ENCODE results near the gene HS1BP3.

- TF ChIP-seq, protein P1, sequence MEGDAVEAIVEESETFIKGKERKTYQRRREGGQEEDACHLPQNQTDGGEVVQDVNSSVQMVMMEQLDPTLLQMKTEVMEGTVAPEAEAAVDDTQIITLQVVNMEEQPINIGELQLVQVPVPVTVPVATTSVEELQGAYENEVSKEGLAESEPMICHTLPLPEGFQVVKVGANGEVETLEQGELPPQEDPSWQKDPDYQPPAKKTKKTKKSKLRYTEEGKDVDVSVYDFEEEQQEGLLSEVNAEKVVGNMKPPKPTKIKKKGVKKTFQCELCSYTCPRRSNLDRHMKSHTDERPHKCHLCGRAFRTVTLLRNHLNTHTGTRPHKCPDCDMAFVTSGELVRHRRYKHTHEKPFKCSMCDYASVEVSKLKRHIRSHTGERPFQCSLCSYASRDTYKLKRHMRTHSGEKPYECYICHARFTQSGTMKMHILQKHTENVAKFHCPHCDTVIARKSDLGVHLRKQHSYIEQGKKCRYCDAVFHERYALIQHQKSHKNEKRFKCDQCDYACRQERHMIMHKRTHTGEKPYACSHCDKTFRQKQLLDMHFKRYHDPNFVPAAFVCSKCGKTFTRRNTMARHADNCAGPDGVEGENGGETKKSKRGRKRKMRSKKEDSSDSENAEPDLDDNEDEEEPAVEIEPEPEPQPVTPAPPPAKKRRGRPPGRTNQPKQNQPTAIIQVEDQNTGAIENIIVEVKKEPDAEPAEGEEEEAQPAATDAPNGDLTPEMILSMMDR (IDR thresholded peaks at IDR 0.05; ENCODE audit: low read depth, low read length, poor library complexity, severe bottlenecking): peak; percentile 63
- no peak for TF ChIP-seq EZH2phosphoT487 (IDR thresholded peaks at IDR 0.05; ENCODE audit: borderline replicate concordance, low read length)
These were observed at the start of gene HS1BP3 for GRCh38 chr2:20650877-20651730.

Data from DOHH2 (cell line).